SK-N-SH (cell line): Measurements from ENCODE around the gene HAUS7. TPM values are rescaled to one million over a fixed set of nuclear protein-coding genes. Genes with fewer than 3 reads are reported as not detected.
A peak's percentile ranks its signal among the peaks of the same experiment; 100 is the strongest.

Source experiments
- CTCF ChIA-PET: fragments of 300-600, 350-600 bp; formaldehyde crosslinking; extraction: SDS; loops from one replicate; lab custom pipeline; 2021; lab: Yijun Ruan, JAX
- POLR2A ChIA-PET: fragments of 350-600 bp; sonication (Branson Sonifier 250); formaldehyde crosslinking; extraction: SDS; loops from one replicate; lab custom pipeline; 2020; ENCODE audit warnings: antibody characterized with exemption, inconsistent platforms; lab: Yijun Ruan, JAX
- DNase-seq: peaks from one replicate; pipeline ENCODE4 v3.0.0; 2012
- H2AFZ ChIP-seq: fragments of 200-600 bp; sonication (generic); 2 replicates; pipeline ENCODE4 v1.8.1; 2016; ENCODE audit warnings: antibody characterized with exemption, mild to moderate bottlenecking, low read depth
- H3F3A ChIP-seq: fragments of 200-600 bp; sonication (generic); replicated peaks from 2 replicates; pipeline ENCODE3; 2016; ENCODE audit warnings: antibody characterized with exemption, mild to moderate bottlenecking; ENCODE audit not compliant: insufficient read depth
- H3K27ac ChIP-seq, 2 experiments: fragments of 200-500 bp in 1 of 2; fragments of 200-600 bp in 1 of 2; sonication (Bioruptor generic) in 1 of 2; sonication (generic), shearing (Covaris generic) in 1 of 2; 2 replicates each; pipeline versions ENCODE4 v1.5.1 to v1.6.1; 2014 to 2016; ENCODE audit warnings: low read depth in 2 of 2, inconsistent platforms in 1 of 2, low read length in 1 of 2, mild to moderate bottlenecking in 1 of 2, mixed read lengths in 1 of 2
- H3K27me3 ChIP-seq: fragments of 200-600 bp; sonication (generic), shearing (Covaris generic); 2 replicates; pipeline ENCODE4 v1.6.1; 2016; ENCODE audit warnings: mixed run types; ENCODE audit not compliant: insufficient read depth
- H3K36me3 ChIP-seq, 2 experiments: fragments of 200-500 bp in 1 of 2; fragments of 200-600 bp in 1 of 2; sonication (Bioruptor generic) in 1 of 2; sonication (generic) in 1 of 2; replicated peaks in 1 of 2; 2 replicates each; pipeline versions ENCODE3 to v1.5.1; 2014 to 2016; ENCODE audit warnings: low read length in 1 of 2, mild to moderate bottlenecking in 1 of 2; ENCODE audit not compliant: insufficient read depth in 2 of 2, control insufficient read depth in 1 of 2
- H3K4me1 ChIP-seq, 2 experiments: fragments of 200-500 bp in 1 of 2; fragments of 200-600 bp in 1 of 2; sonication (Bioruptor generic) in 1 of 2; sonication (generic), shearing (Covaris generic) in 1 of 2; 2 replicates each; pipeline versions ENCODE4 v1.5.1 to v1.6.1; 2014 to 2016; ENCODE audit warnings: low read depth in 1 of 2, low read length in 1 of 2, mixed run types in 1 of 2; ENCODE audit not compliant: insufficient read depth in 2 of 2, control insufficient read depth in 1 of 2
- H3K4me2 ChIP-seq: fragments of 200-600 bp; sonication (generic), shearing (Covaris generic); 2 replicates; pipeline ENCODE4 v1.6.1; 2017; ENCODE audit warnings: mixed run types
- H3K4me3 ChIP-seq, 2 experiments: fragments of 200-500 bp in 1 of 2; fragments of 200-600 bp in 1 of 2; sonication (Bioruptor generic) in 1 of 2; sonication (generic), shearing (Covaris generic) in 1 of 2; 2 replicates each; pipeline versions ENCODE4 v1.5.1 to v1.8.1; 2014 to 2016; ENCODE audit warnings: low read depth in 2 of 2, inconsistent platforms in 1 of 2, low read length in 1 of 2, mild to moderate bottlenecking in 1 of 2, mixed read lengths in 1 of 2, moderate library complexity in 1 of 2
- H3K79me2 ChIP-seq: fragments of 200-600 bp; sonication (generic); 2 replicates; pipeline ENCODE4 v1.8.1; 2017; ENCODE audit warnings: mild to moderate bottlenecking; ENCODE audit not compliant: insufficient read depth
- H3K9ac ChIP-seq: fragments of 200-600 bp; sonication (generic); 2 replicates; pipeline ENCODE4 v1.6.1; 2017; ENCODE audit warnings: mixed run types
- H3K9me2 ChIP-seq: fragments of 200-600 bp; sonication (generic); 2 replicates; pipeline ENCODE4 v1.6.1; 2017; ENCODE audit warnings: mixed run types
- H3K9me3 ChIP-seq: fragments of 200-600 bp; sonication (generic); 2 replicates; pipeline ENCODE4 v1.6.1; 2017; ENCODE audit warnings: mixed run types, mild to moderate bottlenecking, moderate library complexity
- H4K20me1 ChIP-seq: fragments of 200-600 bp; sonication (generic); 2 replicates; pipeline ENCODE4 v1.6.1; 2017; ENCODE audit warnings: mild to moderate bottlenecking, mixed run types; ENCODE audit not compliant: insufficient read depth
- CHD2 ChIP-seq: fragments of 150-350 bp; IDR thresholded peaks from 2 replicates; pipeline ENCODE4 v1.6.1; 2018; ENCODE audit warnings: low read length; ENCODE audit not compliant: partially characterized antibody
- EP300 ChIP-seq, 2 experiments: IDR thresholded peaks; 2 replicates each; pipeline versions ENCODE4 v1.4.0 to v1.6.1; 2012; ENCODE audit warnings: borderline replicate concordance in 1 of 2, low read depth in 1 of 2, low read length in 1 of 2
- EZH2phosphoT487 ChIP-seq: fragments of 200-600 bp; sonication (generic); IDR thresholded peaks from 2 replicates; pipeline ENCODE4 v1.6.1; 2017; ENCODE audit warnings: low read depth, mixed run types, mild to moderate bottlenecking, antibody characterized with exemption, moderate library complexity, borderline replicate concordance
- IRF3 ChIP-seq: fragments of 150-350 bp; IDR thresholded peaks from 2 replicates; pipeline ENCODE4 v1.6.1; 2016; ENCODE audit warnings: mild to moderate bottlenecking, low read depth, low read length
- JUND ChIP-seq: IDR thresholded peaks from 2 replicates; pipeline ENCODE4 v1.4.0; 2012
- MAX ChIP-seq: IDR thresholded peaks from 2 replicates; pipeline ENCODE4 v1.4.0; 2012; ENCODE audit warnings: low read depth
- MEF2A ChIP-seq: IDR thresholded peaks from 2 replicates; pipeline ENCODE4 v1.4.0; 2012; ENCODE audit warnings: low read depth, borderline replicate concordance
- MXI1 ChIP-seq: IDR thresholded peaks from 2 replicates; pipeline ENCODE4 v1.6.1; 2012; ENCODE audit warnings: mild to moderate bottlenecking, low read depth, low read length, improper control_type of control experiment
- NFIC ChIP-seq: IDR thresholded peaks from 2 replicates; pipeline ENCODE4 v1.4.0; 2012; ENCODE audit warnings: borderline replicate concordance
- PBX3 ChIP-seq: IDR thresholded peaks from 2 replicates; pipeline ENCODE4; 2012
- RAD21 ChIP-seq: IDR thresholded peaks from 2 replicates; pipeline ENCODE4 v1.6.1; 2012; ENCODE audit warnings: mild to moderate bottlenecking, low read length
- RCOR1 ChIP-seq: fragments of 150-350 bp; IDR thresholded peaks from 2 replicates; pipeline ENCODE4 v1.6.1; 2017; ENCODE audit warnings: antibody characterized with exemption, low read length
- RFX5 ChIP-seq: IDR thresholded peaks from 2 replicates; pipeline ENCODE4 v1.6.1; 2012; ENCODE audit warnings: mild to moderate bottlenecking, improper control_type of control experiment, low read length
- SIN3A ChIP-seq: IDR thresholded peaks from 2 replicates; pipeline ENCODE4 v1.6.1; 2012; ENCODE audit warnings: low read depth, mild to moderate bottlenecking, low read length, moderate library complexity, borderline replicate concordance
- TCF12 ChIP-seq: IDR thresholded peaks from 2 replicates; pipeline ENCODE4 v1.4.0; 2012
- USF1 ChIP-seq: IDR thresholded peaks from 2 replicates; pipeline ENCODE4 v1.4.0; 2012; ENCODE audit warnings: low read depth, borderline replicate concordance
- ZBTB33 ChIP-seq: IDR thresholded peaks from 2 replicates; pipeline ENCODE4 v1.4.0; 2012; ENCODE audit warnings: low read depth, borderline replicate concordance
- WGBS: methylation state at CpG from one replicate; pipeline ENCODE4 v1.1.6; 2017; ENCODE audit warnings: low lambda C conversion rate; 5-methylcytosine and 5-hydroxymethylcytosine counted together
- polyA plus RNA-seq, 3 experiments: library from polyadenylated mRNA; depleted of rRNA; stranded (reverse); fragments of >200 nt; gene quantifications; 2 replicates each; pipeline ENCODE4 v1.2.3, GENCODE V29; 2012

The HAUS7 gene
- polyA plus RNA-seq, 1 of the 3 experiments (the other 2 are of a cell fraction): 39.7 TPM

DNA sequence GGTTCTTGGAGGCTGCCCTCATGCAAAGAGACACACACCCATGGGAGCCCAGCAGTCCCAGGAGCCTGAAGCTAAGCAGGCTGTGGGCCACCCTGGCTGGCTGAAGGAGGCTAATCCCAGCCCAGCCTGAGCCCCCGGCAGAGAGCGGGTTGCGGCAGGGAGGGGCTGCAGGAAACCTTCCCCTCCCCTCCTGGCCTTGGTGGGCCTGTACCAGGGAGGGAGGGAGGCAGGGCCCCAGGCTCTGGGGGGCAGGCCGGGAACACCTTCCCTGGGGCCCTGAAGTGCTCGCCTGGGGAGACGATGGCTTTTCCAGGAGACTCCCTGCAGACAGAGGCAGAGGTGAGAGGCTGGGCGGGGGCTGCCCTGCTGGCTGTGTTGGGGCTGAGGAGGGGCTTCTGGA, 28.1 kb upstream of the HAUS7 start (continued):
- TF ChIP-seq PBX3 (no peak), MXI1 (no peak), RCOR1 (no peak), CHD2 (no peak), TCF12 (no peak), EZH2phosphoT487 (no peak), RAD21 (no peak), RFX5 (no peak)

DNA sequence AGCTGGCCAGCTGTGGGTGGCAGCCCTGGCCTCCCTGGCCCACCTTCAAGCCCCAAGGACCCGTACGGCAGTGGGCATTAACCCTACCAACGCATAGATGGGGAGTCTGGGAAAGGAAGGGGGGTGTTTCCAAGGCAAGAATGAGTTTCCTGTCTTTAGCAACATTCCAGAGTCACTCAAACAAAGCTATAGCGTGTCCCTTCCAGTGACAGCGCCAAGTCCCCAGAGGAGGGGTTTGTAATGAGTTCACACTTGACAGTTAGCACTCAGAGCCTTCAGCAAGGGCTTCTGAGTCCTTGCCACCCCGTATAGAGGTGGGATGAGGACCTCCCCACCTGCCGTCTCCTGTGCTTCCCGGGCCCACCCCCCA, 26.2 kb upstream of the HAUS7 start:
- Histone ChIP-seq H3K4me2 (peak overlapping the region; percentile 68; the same call in 1 of the 2 replicates), H3K9me3 (no peaks in the 10 kb centered on the region), H3K27ac (no peak overlapping the region), H3K27me3 (no peaks in the 10 kb centered on the region), H3K4me3 (peak overlapping the region in 1 of 2 experiments; percentile 39; a peak in 1 of 4 replicates), H2AFZ (no peak overlapping the region), H4K20me1 (0 out of 2 replicates have a peak, but pooled peaks cover 10% of the 10 kb centered on the region), H3K36me3 (no peaks in the 10 kb centered on the region), H3K9me2 (no peaks in the 10 kb centered on the region), H3K79me2 (no peaks in the 10 kb centered on the region), H3K4me1 (peaks cover 5 to 39% of the 10 kb centered on the region in 2 experiments; a peak in 1 of 4 replicates), H3K9ac (no peak overlapping the region), H3F3A (peaks cover 9% of the 10 kb centered on the region)
- no peak for DNase-seq
- TF ChIP-seq EZH2phosphoT487 (no peak), IRF3 (no peak), TCF12 (no peak), USF1 (no peak), MEF2A (no peak)
- CTCF ChIA-PET: interaction anchor here (1.1 kb wide), 1 partner anchor 25 kb away, joined by 5 read pairs; no protein-coding TSS in a partner anchor
- POLR2A ChIA-PET: no interaction called here
- WGBS: 37% methylated on average over 5 of the region's 8 CpGs

DNA sequence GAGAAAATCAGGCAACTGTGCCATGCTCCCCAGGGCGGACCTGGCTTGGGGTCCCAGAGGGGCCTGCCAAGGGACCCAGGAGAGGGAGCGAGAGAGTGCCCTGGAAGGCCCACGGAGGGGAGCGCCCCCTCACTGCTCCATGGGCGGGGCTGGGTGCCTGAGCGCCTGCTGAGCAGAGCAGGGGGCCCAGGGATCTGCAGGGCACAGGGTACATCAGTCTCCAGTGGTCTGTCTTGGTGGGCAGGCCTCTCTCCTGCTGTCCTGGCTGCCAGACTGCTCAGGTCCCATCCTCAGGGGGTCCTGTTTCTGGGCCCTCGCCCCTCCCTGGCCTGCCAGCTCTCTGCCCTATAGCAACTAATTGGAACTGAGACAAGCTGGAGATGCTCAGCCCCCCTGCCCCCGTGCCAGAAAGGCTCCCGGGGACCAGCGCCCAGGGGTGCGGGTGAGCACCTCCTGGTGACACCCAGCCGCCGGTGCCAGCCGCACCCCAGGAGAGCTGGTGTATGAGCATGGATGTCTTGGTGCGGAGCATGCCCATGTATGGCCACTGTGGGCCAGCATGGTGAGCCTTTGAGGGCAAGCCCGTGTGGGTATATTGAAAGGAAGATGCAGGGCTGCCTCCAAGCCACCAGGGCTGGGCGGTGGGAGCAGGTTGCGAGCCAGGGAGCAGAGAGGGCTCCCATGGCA, 25.7 kb upstream of the HAUS7 start:
- H3K9me3 ChIP-seq: no peaks in the 10 kb centered on the region
- H4K20me1 ChIP-seq: 0 out of 2 replicates have a peak, but pooled peaks cover 10% of the 10 kb centered on the region
- peaks cover 8% of the 10 kb centered on the region for H3F3A ChIP-seq
- no peaks in the 10 kb centered on the region for H3K79me2 ChIP-seq
- no peak for DNase-seq
- WGBS: 73% methylated on average over 11 of the region's 18 CpGs
- CTCF ChIA-PET: interaction anchor here (1.1 to 7.0 kb wide), 4 partner anchors 11 to 35 kb away, joined by 3 to 70 read pairs (median 10); partner anchors contain the start of gene HAUS7
- H2AFZ ChIP-seq: no peak overlapping the region
- no peaks in the 10 kb centered on the region for H3K36me3 ChIP-seq
- H3K27ac ChIP-seq: no peak overlapping the region
- peaks cover 8 to 44% of the 10 kb centered on the region in 2 experiments; a peak in 1 of 4 replicates for H3K4me1 ChIP-seq
- H3K9me2 ChIP-seq: no peaks in the 10 kb centered on the region
- no peak overlapping the region for H3K9ac ChIP-seq
- peak overlapping the region in 1 of 2 experiments; percentile 39; a peak in 2 of 4 replicates for H3K4me3 ChIP-seq
- POLR2A ChIA-PET: no interaction called here
- peak overlapping the region; percentile 68; the same call in 1 of the 2 replicates for H3K4me2 ChIP-seq
- H3K27me3 ChIP-seq: no peaks in the 10 kb centered on the region
- TF ChIP-seq RAD21 (no peak), JUND (no peak), PBX3 (no peak), RCOR1 (no peak), NFIC (no peak), RFX5 (no peak), EP300 (IDR thresholded peaks at IDR 0.05; ENCODE audit: borderline replicate concordance in 1 of 2, low read depth in 1 of 2, low read length in 1 of 2) (no peak), TCF12 (no peak), MAX (no peak), SIN3A (no peak), CHD2 (no peak), ZBTB33 (no peak)
